Omental fat pad (tissue), 4 donors: Measurements from ENCODE around the gene CCNK. TPM values are rescaled to one million over a fixed set of nuclear protein-coding genes. Genes with fewer than 3 reads are reported as not detected.

Source experiments
- ATAC-seq: fragments of 150-250 bp; one replicate; pipeline ENCODE4 v1.9.1; 2016; ENCODE audit warnings: mild to moderate bottlenecking, moderate library complexity; ENCODE audit not compliant: low FRiP score
- DNase-seq: peaks from one replicate; pipeline ENCODE4 v3.0.0-alpha.2; 2019; ENCODE audit warnings: low spot score
- total RNA-seq, 4 donors: library from RNA; depleted of rRNA; stranded (reverse); fragments of >200 nt; gene quantifications; one replicate each; pipeline ENCODE4 v1.1.0, GENCODE V29; 2016
- TF ChIP-seq, protein P1 (sequence below), 3 donors: fragments of 450-650 bp; IDR thresholded peaks; one replicate each; pipeline ENCODE4 v1.5.1; 2016 to 2017; ENCODE audit warnings: antibody characterized with exemption in 3 of 3, mild to moderate bottlenecking in 3 of 3, moderate library complexity in 2 of 3

Gene CCNK
- total RNA-seq, 4 donors from 2014 or later = 23.2 to 37.0 (median 34.7) TPM

DNA sequence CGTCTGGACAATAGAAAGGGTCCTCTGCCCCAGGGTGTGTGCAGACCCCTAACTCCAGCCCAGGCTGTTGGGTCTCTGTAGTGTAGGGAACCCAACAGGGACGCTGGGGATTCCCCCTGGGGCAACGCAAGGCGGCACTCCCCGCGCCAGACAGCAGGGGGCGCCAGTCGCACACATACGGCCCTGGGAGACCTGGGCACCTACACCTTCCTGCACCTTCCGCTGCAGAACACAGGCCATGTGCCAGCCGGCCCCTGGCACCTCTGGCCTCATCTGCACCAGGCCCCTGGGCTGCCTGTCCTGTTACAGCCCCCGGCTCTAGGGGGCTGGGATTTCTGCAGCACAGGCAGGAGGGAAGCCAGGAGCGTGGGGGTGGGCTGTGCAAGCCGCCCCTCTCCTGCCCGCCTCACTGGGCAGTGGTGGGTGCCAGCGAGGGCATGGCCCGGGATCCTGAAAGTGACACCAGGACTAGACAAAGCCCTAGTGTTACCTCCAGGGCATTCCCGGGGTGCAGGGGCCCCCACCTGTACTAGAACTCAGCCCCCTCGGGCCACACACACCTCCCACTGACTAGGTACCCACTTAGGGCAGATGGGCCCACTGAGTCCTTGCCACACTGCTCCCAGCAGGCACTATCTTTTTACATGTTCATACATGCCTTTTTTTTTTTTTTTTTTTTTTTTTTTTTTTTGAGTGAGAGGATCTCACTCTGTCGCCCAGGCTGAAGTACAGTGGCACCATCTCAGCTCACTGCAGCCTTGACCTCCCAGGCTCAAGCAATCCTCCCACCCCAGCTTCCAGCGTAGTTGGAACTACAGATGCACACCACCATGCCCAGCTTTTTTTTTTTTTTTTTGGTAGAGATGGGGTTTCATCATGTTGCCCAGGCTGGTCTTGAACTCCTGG is 37.5 kb downstream of the CCNK start:
- TF ChIP-seq, protein P1, sequence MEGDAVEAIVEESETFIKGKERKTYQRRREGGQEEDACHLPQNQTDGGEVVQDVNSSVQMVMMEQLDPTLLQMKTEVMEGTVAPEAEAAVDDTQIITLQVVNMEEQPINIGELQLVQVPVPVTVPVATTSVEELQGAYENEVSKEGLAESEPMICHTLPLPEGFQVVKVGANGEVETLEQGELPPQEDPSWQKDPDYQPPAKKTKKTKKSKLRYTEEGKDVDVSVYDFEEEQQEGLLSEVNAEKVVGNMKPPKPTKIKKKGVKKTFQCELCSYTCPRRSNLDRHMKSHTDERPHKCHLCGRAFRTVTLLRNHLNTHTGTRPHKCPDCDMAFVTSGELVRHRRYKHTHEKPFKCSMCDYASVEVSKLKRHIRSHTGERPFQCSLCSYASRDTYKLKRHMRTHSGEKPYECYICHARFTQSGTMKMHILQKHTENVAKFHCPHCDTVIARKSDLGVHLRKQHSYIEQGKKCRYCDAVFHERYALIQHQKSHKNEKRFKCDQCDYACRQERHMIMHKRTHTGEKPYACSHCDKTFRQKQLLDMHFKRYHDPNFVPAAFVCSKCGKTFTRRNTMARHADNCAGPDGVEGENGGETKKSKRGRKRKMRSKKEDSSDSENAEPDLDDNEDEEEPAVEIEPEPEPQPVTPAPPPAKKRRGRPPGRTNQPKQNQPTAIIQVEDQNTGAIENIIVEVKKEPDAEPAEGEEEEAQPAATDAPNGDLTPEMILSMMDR (IDR thresholded peaks at IDR 0.05) = peak in 1 of 3 donors; percentile 88
- ATAC-seq (peak; percentile 46), DNase-seq (peak; percentile 85)

DNA sequence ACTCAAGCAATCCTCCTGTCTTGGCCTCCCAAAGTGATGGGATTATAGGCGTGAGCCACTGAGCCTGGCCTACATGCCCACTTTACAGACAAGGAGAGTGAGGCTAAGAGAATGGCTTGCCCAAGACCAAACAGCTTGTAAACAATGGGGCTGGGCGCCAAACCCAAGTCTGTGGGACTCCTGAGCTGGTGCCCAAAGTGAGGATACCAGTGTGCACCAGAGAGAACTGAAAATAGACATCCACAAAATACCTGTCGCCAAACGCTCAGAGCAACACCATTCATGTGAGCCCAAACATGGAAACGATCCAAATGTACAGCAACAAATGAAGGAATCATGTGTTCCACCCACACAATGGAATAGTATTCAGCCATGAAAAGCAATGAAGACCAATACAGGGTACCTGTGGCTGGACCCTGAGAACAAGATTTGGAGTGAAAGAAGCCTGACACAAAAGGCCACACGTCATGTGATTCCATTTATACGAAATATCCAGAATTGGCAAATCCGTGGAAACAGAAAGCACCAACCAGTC is 38.2 kb downstream of the CCNK start:
- TF ChIP-seq, protein P1 (IDR thresholded peaks at IDR 0.05) = no peak
- no peak for ATAC-seq
- no peak for DNase-seq

DNA sequence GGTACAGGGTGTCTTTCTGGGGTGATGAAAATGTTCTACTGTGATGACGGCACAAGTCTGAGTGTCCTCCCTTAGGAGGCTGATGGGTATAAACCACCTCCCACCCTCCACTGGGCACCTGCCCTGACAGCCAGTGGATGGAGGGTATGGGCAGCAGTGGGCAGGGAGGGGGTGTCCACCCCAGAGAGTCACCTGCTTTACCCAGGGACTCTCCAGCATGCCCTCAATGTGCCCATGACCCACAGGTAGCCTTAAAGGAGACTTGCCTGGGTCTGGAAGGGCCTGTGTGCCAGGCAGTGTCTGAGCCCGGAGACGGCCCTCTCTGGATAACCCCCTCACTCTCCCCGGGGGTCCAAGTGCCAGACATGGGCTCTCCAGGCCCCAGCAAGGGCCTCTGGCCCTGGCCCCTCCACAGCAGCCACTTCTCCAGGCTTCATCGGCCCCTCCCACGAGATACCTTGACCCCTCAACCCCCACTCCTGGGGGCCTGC is 38.8 kb downstream of the CCNK start:
- TF ChIP-seq, protein P1 (IDR thresholded peaks at IDR 0.05) = no peak
- ATAC-seq (no peak), DNase-seq (no peak)

DNA sequence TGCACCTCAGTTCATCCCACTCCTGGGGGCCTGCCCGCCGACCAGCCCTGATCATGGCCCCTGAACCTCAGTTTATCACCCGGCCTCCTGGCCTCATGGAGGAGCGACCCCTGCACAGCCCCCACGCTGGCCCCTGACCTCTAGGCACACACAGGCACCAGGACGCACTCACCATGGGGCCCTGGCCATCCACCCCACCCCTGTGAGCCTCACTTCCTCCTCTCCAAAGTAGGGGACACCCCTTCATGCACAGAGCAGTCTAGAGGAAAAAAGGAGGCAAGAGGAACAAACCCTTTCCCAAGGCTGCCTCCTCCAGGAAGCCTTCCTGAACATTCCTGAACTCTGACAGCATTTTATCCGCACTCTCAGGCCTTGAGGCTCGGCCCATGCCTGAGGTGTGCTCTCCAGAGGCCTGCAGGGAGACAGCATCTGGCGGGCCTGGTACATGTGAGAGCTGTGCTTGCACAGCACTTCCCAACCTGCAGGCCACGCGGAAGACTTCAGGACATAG is 39.4 kb downstream of the CCNK start:
- TF ChIP-seq, protein P1 (IDR thresholded peaks at IDR 0.05) = no peak
- DNase-seq = no peak

DNA sequence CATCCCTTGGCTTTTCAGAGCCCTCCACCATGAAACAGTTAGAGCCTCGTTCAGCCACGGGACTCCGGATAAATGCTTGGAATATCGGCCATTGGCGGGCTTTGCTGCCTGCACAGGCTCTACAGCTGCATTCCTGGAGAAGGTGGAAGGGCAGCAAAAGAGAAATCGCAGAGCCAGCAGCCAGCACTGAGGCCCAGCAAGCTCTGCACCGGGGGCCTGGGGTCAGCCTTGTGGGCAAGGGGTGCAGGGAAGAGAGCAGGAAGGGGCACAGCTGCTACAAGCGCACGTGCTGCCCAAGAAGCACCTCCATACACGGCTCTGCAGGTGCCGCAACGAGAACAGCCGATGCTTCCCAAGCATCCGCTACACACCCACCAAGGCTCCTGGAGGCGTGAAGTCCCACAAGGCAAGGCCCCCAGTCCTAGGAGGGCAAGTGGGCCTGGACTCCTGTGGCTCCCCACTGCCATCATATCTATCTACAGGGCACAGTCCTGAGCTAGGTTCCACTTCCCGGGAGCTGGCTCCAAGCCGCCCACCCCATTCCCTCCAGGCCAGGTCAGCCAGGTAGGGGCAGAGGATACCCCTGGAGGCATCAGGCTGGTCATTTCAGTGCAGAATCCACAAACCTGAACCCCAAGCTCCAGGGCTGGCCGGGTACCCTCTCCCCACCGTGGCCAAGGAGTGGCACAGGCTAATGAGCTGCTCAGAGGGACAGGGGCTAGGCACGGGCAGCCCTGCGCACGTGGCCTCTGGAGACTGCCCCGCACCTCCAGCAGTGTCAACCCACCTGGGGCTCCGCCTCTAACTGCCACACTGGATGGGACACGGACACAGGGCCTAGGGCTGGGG is 40.2 kb downstream of the CCNK start:
- DNase-seq (no peak), ATAC-seq (no peak)
- TF ChIP-seq, protein P1 (IDR thresholded peaks at IDR 0.05) = no peak

More for the DNA sequence above, 39.4 kb downstream of the CCNK start:
- ATAC-seq = no peak

DNA sequence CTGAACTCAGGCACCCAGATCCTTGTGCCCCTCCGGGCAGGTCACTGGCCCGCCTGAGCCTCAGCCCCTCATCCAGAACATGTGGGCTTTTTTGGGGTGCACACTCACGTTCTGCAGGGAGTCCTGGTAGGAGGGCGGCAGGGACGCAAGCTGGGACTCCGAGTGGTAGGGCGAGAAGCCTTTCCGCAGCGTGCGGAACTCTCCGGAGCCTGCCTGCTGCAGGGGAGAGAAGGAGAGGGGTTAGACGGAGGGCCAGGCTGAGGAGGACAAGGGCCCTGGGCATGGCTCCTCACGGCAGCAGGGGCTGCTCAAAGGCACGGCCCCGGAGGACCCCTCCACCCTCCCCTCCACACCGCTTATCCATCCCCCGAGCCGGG is 40.8 kb downstream of the CCNK start:
- TF ChIP-seq, protein P1 (IDR thresholded peaks at IDR 0.05) = no peak
- ATAC-seq = no peak
- DNase-seq = no peak
